MM.1S (cell line): ENCODE results near the gene SMG6.

ENCODE experiments used
- CTCF ChIP-seq: fragments of 300-600 bp; sonication (generic); IDR thresholded peaks from 2 replicates; pipeline ENCODE4 v1.5.1; 2016; ENCODE audit warnings: antibody characterized with exemption, low read length, mixed read lengths
- EZH2 ChIP-seq: fragments of 300-600 bp; sonication (generic); optimal IDR thresholded peaks from 2 replicates; pipeline ENCODE3; 2017; ENCODE audit warnings: low read depth, mild to moderate bottlenecking, antibody characterized with exemption, low read length, mixed read lengths

GRCh38 chr17:2309338-2310154 is 6.0 kb upstream of the SMG6 start:
- no peak for TF ChIP-seq CTCF
- no peak for TF ChIP-seq EZH2
